ENCODE results near the gene PIGW.

PIGW gene

DNA sequence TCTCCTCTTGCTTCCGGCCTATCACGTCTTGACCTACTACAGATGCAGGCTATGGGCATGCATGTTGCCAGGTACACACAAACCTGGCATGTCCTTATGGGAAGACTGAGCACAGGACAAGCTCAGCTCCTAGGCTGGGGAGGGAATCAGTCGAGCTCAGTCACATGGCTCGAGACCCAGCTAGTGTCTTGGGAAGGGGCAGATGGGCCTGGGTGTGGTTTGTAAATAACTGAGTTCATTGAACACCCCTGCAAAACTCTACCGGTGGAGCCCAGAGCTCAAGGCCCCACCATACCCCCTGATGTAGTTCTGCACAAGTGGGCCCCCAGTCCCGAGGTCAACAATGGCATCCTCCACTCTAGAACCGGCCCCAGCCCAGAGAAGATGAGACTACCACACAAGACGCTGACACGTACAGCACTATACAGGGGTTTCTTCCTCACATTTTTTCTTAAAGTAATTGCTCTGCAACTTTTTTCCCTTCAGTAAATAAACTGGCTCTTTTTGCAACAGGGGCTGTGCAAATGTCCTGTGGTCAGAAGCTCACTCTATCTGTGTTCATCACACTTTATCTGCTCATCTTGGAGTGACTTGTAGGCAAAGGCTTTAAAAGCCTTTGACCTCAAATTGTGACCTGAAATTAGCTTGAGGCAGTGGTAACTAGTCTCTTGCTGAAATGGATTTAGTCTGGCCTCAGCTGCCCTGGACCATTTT is 25.4 kb upstream of the PIGW start:
- no peak for DNase-seq

DNA sequence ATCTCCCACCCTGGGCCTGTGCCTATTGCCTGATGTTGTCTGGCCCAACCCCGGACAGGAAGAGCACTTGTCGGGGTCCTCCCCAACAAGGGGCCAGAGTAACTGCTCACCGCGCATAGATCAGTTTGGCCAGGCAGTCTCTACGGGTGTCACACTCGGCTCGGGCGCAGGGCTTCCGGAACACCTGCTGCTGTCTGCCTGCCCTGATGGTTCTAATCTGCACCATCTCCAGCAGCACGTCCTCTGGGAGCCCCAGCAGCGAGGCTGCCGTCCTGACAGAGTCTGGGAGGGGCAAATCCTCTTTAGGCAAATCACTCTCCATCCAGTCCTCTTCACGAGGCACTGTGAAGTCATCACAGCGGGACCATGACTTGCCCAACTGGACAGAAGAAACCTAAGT is 24.2 kb upstream of the PIGW start:
- DNase-seq, result no peak

- no peak for DNase-seq
Observed at GRCh38 chr17:36511216-36511615, 23.6 kb upstream of the PIGW start.

DNA sequence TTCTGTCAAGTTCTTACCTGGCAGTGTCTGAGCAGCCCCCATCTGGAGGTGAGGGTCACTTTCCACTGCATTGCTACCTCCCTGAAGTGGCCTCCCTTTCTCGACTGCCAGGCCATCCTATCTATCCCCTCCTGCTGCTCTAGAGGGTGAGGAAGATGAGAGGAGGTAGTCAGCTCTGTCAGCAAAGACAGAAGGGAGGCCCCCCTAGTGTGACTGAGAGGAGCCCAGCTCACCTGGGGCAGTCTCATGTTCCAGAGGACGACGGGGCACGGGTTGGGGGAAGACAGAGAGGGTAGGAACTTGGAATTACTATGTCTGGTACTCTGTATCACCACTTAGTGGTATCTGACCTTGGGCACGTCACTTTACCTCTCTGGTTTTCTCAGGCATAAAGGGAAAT is 22.1 kb upstream of the PIGW start:
- DNase-seq, result no peak

GRCh38 chr17:36514856-36515255 is 19.9 kb upstream of the PIGW start:
- DNase-seq, result no peak

- no peak for DNase-seq
Observed at GRCh38 chr17:36515837-36516236, 18.9 kb upstream of the PIGW start.

DNA sequence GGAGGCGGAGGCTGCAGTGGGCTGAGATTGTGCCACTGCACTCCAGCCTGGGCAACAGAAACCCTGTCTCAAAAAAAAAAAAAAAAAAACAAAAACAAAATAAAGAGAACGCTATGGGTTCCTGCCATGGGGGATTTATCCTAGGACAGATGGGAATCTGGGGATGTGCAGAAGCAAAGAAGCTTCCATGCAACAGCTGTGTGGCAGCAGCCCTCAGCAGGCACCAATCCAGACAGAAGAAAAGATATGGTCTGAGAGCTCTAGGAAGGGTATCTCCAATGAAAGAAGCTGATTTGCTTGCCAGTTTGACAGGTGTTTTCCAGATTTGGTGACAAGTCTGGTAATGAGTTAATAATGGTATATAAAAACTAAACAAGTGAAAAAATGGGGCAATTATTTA is 11.7 kb upstream of the PIGW start:
- DNase-seq, result no peak

DNA sequence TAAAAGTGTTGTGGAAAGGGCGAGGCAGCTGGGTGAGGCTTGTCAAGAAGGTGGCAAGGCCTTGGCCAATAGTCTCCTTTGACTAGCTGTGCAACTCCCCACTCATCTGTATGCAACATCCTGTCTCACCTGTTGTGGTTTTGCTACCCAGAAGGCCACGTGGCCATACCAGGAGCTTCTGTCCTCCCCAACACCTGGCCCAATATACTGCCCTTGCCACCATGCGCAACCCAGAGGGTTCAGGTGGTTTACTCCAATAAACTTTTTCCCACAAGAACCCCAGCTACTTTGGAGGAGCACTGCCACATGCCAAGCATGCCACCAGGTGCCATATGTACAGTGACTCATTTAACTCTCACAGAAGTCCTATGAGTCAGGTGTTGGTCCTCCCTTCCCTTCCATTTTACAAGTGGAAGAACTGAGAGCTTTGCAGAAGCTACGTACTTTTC is 10.3 kb upstream of the PIGW start:
- peak; percentile 50 for DNase-seq

GRCh38 chr17:36525113-36525512 is 9.7 kb upstream of the PIGW start:
- DNase-seq, result no peak

DNA sequence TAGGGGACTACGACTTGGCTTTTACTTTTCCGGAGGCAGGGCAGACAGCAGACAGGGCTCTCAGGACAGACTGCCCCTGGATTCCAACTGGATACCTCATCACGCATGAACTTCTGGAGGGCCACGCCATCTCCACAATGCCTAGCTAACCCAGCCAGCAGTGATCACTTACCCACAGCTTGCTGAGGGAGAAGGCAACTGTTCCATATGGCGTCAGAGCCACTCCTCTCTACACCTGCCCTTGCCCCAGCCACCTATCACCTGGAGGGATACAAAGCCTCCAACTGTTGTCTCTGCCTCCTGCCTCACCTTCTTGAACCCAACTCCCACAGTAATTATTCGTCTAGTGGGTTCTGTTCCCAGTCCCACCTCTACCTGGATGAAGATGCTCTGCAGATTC is 8.9 kb upstream of the PIGW start:
- DNase-seq, result no peak

GRCh38 chr17:36527621-36528250 is 7.1 kb upstream of the PIGW start:
- no peak for DNase-seq

GRCh38 chr17:36529121-36529520 is 5.7 kb upstream of the PIGW start:
- DNase-seq, result no peak

GRCh38 chr17:36532435-36532975 is 2.3 kb upstream of the PIGW start:
- no peak for DNase-seq

- peak; percentile 78 for DNase-seq
Observed at GRCh38 chr17:36533935-36534839, 600 bp upstream of the PIGW start.

DNA sequence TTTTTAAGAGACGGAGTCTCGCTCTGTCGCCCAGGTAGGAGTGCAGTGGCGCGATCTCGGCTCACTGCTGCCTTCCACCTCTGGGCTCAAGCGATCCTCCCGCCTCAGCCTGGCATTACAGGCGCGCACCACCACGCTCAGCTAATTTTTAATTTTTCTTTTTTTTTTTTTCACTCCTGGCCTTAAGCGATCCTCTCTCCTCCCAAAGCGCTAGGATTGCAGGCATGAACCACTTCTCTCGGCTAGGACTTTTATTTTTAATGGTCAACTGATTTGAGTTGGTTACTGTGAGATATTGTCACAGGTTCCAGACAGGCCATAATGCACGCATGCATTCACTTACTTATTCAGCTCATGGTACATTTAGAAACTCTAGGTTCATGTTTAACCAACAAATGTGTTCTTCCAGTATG is 888 bp downstream of the PIGW start:
- DNase-seq, result no peak

- DNase-seq, result no peak
Observed at GRCh38 chr17:36540696-36541095, 5.9 kb downstream of the PIGW start.

- no peak for DNase-seq
Observed at GRCh38 chr17:36542755-36543154, 8.0 kb downstream of the PIGW start.

DNA sequence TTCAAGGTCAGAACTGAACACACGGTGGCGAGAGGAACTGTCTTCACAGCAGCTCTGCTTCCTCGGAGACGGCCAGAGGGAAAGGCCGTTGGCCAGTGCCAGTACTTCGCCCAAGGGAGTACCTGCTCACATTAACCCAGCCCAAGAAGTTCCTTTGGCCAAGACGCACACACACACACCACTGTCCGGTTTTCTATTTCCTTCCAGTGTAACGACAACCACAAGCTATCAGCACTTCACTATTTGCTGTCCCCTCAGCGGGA is 9.2 kb downstream of the PIGW start:
- peak; percentile 67 for DNase-seq

DNA sequence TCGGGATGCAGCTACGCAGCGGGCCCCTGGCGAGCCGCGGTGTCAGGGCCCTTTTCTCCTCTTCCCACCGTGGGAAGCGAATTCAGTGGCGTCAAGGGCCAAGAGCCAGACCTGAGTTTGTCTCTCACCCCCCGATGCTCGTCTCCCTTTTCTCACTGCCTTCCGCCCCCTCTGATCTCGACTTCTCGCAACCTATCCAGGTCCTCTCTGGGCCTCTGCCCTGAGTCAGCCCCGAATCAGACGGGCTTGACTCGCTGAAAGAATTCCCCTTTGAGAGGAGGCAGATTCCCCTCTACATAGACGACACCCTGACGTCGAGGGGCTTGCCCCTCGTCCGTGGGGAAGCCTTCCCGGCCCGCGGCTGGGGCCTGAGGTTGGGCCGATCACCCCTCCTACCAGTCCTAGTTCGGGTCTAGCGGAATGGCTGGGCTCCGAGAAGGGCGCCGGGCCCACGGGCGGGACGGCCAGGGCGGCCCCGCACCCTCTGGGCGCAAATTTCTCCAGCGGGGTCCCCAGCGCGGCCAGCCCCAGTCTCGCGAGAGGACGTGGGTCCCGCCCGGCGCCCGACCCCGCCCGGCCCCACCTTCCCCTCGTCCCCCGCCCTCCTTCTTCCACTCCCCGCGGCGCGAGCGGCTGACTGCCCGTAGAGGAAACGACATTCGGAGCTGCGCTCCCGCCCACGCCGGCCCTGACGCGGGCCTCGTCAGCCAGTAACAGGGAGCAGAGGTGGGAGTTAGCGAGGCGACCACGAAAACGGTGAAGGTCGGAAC is 9.7 kb downstream of the PIGW start, which contains the start of gene GGNBP2:
TSS of gene GGNBP2 (plus strand) at position 613 of the 770 bp plus-strand sequence. CDS start 806 bp downstream, outside the sequence.
- peak; percentile 94 for DNase-seq

- DNase-seq, result no peak
Observed at GRCh38 chr17:36545077-36545464, 10.3 kb downstream of the PIGW start.

GRCh38 chr17:36545465-36546417 is 11.0 kb downstream of the PIGW start:
- peak; percentile 97 for DNase-seq

Data from RPMI8226 (cell line).